ENCODE data around the gene EGFL7.

EGFL7 gene

DNA sequence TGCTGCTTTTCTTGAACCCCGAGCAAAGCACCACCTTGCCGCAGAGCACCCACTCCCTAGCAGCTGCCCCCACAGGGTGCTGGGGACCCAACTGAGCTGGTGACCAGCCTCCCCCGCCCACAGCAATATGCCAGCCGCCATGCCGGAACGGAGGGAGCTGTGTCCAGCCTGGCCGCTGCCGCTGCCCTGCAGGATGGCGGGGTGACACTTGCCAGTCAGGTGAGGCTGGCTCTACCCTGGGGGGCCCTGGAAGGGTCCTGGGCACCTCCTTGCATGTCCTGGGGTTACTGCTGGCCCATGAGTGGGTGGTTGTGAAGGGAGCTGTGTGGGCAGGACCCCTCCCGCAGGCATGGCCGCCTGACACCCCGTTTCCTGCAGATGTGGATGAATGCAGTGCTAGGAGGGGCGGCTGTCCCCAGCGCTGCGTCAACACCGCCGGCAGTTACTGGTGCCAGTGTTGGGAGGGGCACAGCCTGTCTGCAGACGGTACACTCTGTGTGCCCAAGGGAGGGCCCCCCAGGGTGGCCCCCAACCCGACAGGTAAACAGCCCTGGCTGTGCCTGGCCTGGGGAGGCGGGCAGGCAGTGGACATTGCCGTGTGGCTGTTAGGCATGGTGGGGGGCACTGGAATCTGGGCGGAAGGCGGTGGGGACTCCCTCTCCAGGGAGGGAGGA, 7.2 kb downstream of the EGFL7 start:
- TF ChIP-seq, protein P1, sequence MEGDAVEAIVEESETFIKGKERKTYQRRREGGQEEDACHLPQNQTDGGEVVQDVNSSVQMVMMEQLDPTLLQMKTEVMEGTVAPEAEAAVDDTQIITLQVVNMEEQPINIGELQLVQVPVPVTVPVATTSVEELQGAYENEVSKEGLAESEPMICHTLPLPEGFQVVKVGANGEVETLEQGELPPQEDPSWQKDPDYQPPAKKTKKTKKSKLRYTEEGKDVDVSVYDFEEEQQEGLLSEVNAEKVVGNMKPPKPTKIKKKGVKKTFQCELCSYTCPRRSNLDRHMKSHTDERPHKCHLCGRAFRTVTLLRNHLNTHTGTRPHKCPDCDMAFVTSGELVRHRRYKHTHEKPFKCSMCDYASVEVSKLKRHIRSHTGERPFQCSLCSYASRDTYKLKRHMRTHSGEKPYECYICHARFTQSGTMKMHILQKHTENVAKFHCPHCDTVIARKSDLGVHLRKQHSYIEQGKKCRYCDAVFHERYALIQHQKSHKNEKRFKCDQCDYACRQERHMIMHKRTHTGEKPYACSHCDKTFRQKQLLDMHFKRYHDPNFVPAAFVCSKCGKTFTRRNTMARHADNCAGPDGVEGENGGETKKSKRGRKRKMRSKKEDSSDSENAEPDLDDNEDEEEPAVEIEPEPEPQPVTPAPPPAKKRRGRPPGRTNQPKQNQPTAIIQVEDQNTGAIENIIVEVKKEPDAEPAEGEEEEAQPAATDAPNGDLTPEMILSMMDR (IDR thresholded peaks at IDR 0.05; ENCODE audit: control extremely low read depth, extremely low read depth, low read depth, missing control alignments), result no peak
- ChIA-PET POLR2A (no interaction called here), CTCF (interaction anchor here (0.9 kb wide), 1 partner anchor 27 kb away, joined by 3 read pairs; no protein-coding TSS in a partner anchor)
- DNase-seq (ENCODE audit: extremely low spot score), result no peak

DNA sequence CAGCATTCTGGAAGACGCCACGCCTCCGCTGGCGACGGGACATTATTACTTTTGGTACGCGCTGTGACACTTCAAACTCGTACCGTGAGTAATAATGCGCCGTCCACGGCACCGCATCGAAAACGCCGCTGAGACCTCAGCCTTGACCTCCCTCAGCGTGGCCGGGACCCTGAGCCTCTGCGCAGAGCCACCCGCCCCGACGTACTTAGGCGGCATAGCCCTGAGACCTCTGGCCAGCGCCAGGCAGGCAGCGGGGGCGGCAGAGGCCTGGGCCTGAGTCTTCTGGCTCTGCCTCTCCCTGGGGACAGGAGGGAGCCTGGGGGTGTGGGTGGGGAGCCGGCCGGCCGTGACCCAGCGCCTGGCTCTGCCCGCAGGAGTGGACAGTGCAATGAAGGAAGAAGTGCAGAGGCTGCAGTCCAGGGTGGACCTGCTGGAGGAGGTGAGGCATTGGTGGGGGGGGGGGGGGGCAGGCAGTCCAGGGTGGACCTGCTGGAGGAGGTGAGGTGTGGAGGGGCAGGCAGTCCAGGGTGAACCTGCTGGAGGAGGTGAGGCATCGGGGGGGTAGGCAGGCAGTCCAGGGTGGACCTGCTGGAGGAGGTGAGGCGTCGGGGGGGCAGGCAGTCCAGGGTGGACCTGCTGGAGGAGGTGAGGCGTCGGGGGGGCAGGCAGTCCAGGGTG, 8.0 kb downstream of the EGFL7 start:
- POLR2A ChIA-PET, result no interaction called here
- no peak for DNase-seq (ENCODE audit: extremely low spot score)
- TF ChIP-seq, protein P1 (IDR thresholded peaks at IDR 0.05; ENCODE audit: control extremely low read depth, extremely low read depth, low read depth, missing control alignments), result no peak
- CTCF ChIA-PET, result interaction anchor here (0.8 to 4.0 kb wide), 15 partner anchors 10 to 186 kb away, joined by 3 to 44 read pairs (median 7); partner anchors contain the start of gene AGPAT2

DNA sequence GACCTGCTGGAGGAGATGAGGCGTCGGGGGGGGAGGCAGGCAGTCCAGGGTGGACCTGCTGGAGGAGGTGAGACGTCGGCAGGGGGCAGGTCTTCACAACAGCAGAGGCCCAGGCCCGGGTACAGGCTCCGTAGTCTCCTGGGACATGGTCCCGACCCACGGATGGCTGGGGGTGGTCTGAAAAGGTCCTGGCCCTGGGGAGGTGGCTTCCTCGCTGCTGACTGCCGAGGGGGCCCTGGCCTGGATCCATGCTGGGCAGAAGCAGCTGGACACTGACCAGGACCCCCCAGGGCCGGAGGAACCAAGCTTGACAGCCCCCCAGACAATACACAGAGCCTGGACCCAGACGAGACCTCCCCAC, 8.5 kb downstream of the EGFL7 start:
- POLR2A ChIA-PET, result no interaction called here
- DNase-seq (ENCODE audit: extremely low spot score), result no peak
- CTCF ChIA-PET, result interaction anchor here (0.8 to 4.0 kb wide), 19 partner anchors 10 to 188 kb away, joined by 3 to 44 read pairs (median 6); partner anchors contain the start of gene AGPAT2
- TF ChIP-seq, protein P1 (IDR thresholded peaks at IDR 0.05; ENCODE audit: control extremely low read depth, extremely low read depth, low read depth, missing control alignments), result no peak

DNA sequence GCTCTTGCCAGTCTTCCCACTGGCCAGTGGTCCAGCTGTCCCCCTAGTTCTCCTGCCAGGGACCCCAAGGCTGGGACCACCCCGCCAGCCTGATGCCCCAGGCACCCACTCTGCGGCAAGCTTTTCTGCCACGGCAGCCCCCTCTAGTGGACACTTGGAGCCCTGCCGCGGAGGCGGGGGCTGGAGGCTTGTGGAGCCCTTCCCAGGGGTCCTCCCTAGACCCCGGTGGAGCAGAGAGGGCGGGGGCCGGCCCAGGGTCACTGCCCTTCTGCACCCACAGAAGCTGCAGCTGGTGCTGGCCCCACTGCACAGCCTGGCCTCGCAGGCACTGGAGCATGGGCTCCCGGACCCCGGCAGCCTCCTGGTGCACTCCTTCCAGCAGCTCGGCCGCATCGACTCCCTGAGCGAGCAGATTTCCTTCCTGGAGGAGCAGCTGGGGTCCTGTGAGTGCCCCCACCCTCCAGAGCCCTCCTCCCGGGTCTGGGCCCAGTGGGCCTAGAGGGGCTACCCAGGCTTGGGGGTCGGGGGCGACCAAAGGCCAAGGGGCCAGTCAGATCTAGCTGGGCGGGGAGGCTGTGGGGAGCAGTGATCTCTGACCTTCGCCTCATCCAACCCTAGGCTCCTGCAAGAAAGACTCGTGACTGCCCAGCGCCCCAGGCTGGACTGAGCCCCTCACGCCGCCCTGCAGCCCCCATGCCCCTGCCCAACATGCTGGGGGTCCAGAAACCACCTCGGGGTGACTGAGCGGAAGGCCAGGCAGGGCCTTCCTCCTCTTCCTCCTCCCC, 9.1 kb downstream of the EGFL7 start:
- TF ChIP-seq, protein P1 (IDR thresholded peaks at IDR 0.05; ENCODE audit: control extremely low read depth, extremely low read depth, low read depth, missing control alignments), result peak; percentile 94
- POLR2A ChIA-PET, result no interaction called here
- peak; percentile 81 for DNase-seq (ENCODE audit: extremely low spot score)
- CTCF ChIA-PET, result interaction anchor here (0.7 to 4.0 kb wide), 25 partner anchors 8 to 363 kb away, joined by 3 to 44 read pairs (median 5); partner anchors contain the start of gene AGPAT2

DNA sequence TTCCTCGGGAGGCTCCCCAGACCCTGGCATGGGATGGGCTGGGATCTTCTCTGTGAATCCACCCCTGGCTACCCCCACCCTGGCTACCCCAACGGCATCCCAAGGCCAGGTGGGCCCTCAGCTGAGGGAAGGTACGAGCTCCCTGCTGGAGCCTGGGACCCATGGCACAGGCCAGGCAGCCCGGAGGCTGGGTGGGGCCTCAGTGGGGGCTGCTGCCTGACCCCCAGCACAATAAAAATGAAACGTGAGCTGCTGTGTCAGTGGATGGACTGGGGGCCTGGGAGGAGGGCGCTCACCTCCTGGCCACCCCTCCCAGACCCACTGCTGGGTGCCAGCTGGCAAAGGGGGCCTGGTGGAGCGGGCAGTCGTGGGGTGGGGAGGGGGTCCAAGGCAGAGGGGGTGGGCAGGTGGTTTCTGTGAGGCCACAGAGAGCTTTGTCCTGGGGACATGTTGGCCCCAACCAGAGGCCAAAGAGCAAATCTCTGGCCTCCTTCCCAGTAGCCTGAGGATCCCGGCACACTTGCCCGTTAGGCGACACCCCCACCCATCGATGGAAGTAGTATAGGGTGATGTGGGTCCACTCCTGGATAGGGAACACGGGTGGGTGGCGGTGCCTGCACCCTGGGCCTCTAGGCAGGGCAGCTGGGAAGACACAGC, 9.8 kb downstream of the EGFL7 start:
- TF ChIP-seq, protein P1 (IDR thresholded peaks at IDR 0.05; ENCODE audit: control extremely low read depth, extremely low read depth, low read depth, missing control alignments), result no peak
- POLR2A ChIA-PET, result no interaction called here
- DNase-seq (ENCODE audit: extremely low spot score), result no peak
- CTCF ChIA-PET, result interaction anchor here (0.6 to 4.0 kb wide), 19 partner anchors 9 to 363 kb away, joined by 3 to 44 read pairs (median 6); partner anchors contain the start of gene AGPAT2

Data from GM10248 (cell line).